Mammary epithelial cell (primary cell): ENCODE data around the gene PMS1.

ENCODE experiments used
- CTCF ChIP-seq, 2 donors: IDR thresholded peaks in 1 of 2; conservative IDR thresholded peaks in 1 of 2; 2 replicates each; pipeline ENCODE4 v1.5.1; 2011 to 2012; ENCODE audit warnings: inconsistent platforms in 2 of 2, low read length in 2 of 2, mild to moderate bottlenecking in 2 of 2, control low read depth in 1 of 2, low read depth in 1 of 2; ENCODE audit not compliant: insufficient read depth in 1 of 2; ENCODE audit errors: extremely low read depth in 1 of 2
- EZH2 ChIP-seq: IDR thresholded peaks from 2 replicates; pipeline ENCODE4 v1.6.1; 2012; ENCODE audit warnings: low read length, inconsistent platforms, borderline replicate concordance

- TF ChIP-seq CTCF (conservative IDR thresholded peaks at IDR 0.05 in 1 of 2, IDR thresholded peaks at IDR 0.05 in 1 of 2; ENCODE audit: extremely low read depth in 1 of 2, insufficient read depth in 1 of 2, low read depth in 1 of 2, low read length in 2 of 2), result no peak
- no peak for TF ChIP-seq EZH2
Observed at GRCh38 chr2:189879716-189880081, 95.4 kb downstream of the PMS1 start.
